NOMO-1 (cell line): ENCODE data around the gene KANSL3.
"Not testable (repeated sequence)": the region's sequence is repeated elsewhere in the genome, so short reads cannot be mapped to it uniquely, and the experiment has no call there.

Experiments
- DNase-seq, 2 experiments: peaks; one replicate each; lab custom pipeline; 2025; ENCODE audit not compliant: unreplicated experiment in 2 of 2; lab: John Stamatoyannopoulos, UW

KANSL3 gene

GRCh38 chr2:96655526-96655925 lies 17.4 kb upstream of the KANSL3 start:
- DNase-seq, result peak; percentile 13 to 47

DNA sequence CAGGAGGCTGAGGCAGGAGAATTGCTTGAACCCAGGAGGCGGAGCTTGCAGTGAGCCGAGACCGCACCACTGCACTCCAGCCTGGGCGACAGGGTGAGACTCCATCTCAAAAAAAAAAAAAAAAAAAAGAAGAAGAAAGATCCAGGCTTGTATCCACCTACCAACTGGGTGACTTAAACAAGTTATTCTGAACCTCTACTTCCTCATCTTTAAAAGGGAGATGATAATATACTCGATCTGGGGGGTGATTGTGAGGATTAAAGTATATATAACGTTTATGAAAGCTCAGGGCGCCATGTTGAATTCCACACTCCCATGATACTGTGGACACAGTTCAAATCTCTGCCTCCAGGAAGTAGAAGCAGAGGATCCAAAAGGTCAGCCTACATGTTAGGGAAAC lies 16.7 kb upstream of the KANSL3 start:
- DNase-seq, result not testable (repeated sequence)

DNA sequence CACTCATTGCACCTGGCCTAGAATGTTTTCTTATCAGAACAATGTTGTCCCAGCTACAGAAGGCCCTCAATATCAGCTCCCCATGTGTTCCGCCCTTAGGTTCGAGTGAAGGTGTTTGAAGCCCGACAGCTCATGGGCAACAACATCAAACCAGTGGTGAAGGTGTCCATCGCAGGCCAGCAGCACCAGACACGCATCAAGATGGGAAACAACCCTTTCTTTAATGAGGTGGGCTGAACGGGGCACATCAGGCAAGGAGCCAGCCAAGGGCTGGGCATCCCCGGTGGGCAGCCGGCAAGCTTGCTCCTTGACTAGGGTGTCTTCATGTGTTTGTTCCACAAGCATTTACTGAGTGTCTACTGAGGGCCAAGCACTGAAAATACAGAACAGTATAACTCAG lies 13.7 kb upstream of the KANSL3 start:
- no peak for DNase-seq

- DNase-seq, result no peak
Observed at GRCh38 chr2:96649342-96649741, 11.2 kb upstream of the KANSL3 start.

GRCh38 chr2:96648306-96648930 lies 10.3 kb upstream of the KANSL3 start:
- DNase-seq, result no peak

DNA sequence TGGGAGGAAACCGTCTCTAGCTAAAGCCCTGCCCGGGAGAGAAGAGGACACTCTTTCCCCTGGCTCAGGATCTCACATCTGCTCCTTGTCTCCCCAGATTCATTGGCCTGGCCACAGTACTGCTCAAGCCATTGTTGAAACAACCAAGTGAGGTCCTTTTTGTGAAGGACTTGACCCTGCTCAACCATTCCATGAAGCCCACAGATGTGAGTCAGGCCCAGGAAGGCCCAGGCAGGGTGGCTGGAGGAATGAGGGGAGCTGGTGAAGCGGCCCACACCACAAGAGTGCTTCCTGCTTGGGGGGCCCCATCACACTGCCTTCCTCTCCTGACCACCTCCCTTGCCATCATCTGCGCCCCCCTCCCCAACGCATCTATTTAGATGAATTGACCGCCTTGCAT lies 9.6 kb upstream of the KANSL3 start:
- no peak for DNase-seq

- no peak for DNase-seq
Observed at GRCh38 chr2:96642564-96643360, 4.7 kb upstream of the KANSL3 start, which contains the start of gene FER1L5. Gene FER1L5 (plus strand): TSS chr2:96642764. CDS start chr2:96642837, 73 bp downstream.

- peak; percentile 79 to 85 for DNase-seq
Observed at GRCh38 chr2:96637385-96638143, 548 bp downstream of the KANSL3 start.

GRCh38 chr2:96636551-96637171 lies 1.5 kb downstream of the KANSL3 start:
- DNase-seq, result no peak

- no peak for DNase-seq
Observed at GRCh38 chr2:96633641-96634040, 4.5 kb downstream of the KANSL3 start.

DNA sequence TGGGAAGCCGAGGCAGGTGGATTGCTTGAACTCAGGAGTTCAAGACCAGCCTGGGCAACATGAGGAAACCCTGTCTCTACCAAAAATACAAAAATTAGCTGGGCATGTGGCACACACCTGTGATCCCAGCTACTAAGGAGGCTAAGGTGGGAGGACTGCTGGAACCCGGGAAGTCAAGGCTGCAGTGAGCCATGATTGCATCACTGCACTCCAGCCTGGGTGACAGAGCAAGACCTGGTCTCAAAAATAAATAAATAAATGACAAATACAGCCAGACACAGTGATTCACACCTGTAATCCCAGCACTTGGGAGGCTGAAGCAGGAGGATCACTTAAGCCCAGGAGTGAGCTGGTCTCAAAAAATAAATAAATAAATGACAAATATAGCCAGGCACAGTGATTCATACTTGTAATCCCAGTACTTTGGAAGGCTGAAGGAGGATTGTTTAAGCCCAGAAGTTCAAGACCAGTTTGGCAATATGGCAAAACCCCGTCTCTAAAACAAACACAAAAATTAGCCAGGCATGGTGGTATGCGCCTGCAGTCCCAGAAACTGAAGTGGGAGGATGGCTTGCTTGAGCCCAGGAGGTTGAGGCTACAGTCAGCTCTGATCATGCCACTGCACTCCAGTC lies 6.2 kb downstream of the KANSL3 start:
- DNase-seq, result no peak

DNA sequence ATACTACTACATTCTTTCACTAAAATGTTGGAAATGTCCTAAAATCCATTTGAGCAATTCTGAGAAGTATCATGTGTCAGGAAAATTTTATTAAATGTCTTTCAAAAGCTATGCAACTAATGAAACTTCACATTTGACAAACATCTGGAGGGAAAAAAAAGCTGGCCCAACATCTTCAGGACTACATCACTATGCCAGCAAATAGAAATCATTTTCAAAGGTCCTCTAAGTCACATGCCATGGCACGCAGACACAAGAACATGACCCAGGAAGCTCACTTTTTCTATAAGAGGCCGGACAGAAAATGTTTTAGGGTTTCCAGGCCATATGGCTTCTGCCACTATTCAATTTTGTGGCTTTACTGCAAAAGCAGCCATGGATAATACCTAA lies 11.6 kb downstream of the KANSL3 start:
- DNase-seq, result no peak

DNA sequence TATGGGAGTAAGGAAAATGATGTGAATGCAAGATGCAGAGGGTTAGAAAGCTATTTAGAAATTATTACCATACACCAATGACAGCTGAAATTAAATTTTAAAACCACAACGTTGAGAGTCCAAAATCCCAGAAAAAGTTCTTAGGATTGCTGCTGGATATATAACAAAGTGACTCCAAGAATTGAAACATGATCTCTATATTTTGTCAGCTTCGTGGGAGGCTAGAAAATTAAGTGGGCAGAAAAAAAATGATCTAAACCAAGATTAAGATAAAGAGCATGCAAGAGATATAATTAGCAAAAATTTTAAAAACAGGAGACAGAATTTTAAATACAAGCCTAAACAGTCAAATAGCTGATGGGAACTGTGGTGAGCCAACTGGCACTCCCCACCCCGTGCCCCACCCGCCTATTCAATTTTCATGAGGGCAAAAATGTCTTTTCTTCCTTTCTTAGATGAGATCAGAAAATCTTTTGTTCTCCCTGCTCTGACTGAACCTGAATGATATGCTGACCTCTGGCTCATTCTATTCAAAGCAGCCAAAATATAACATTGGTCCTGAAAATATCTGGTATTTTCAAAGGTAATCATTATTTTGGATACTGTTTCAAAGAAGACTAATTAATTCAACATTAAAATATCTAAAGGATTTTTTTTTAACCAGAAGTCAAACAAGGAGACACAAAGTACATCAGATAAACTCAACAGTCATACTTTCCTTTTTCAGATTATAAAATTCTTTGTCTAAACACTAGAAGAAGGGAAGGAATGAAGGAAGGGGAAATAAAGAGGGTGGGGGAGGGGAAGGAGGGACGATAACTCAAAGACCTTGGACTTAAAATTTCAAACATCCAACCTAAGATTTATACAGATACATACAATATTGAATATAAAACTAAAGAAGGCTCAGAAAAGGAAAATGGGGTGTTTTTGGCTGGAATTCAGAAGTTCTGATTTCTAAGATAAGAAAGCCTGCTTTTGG lies 12.2 kb downstream of the KANSL3 start:
- no peak for DNase-seq

- no peak for DNase-seq
Observed at GRCh38 chr2:96623116-96623515, 15.0 kb downstream of the KANSL3 start.

GRCh38 chr2:96622544-96622943 lies 15.6 kb downstream of the KANSL3 start:
- DNase-seq, result no peak

DNA sequence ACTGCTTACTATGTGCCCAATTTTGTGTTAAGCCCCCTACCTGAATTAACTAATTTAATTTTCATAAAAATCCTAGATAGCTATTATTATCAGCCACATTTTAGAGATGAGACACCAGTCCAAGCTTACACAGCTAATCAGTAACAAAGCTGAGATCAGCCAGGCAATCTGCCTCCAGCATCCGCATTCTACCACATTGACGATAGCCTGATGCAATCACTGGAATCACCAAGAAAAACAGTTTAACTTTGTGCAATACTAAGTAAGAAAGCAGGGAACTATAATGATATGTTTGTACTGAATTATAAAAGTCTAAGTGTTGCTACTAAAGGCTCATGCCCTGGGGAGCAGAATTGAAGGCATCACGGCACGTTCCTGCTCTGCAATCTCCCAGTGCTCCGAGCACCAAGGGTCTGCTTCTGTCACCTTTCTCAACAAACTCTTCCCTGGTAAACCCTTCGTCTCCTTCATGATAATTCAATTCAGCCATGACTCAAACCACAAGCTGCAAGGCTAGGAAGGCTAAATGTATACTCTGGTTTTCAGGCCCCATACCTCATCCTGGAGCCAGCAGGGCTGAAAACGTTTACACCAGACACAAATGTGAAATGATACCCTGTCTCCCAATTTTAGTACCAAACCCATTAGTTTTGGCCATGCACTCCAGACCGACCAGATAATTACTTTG lies 19.4 kb downstream of the KANSL3 start:
- DNase-seq, result no peak

DNA sequence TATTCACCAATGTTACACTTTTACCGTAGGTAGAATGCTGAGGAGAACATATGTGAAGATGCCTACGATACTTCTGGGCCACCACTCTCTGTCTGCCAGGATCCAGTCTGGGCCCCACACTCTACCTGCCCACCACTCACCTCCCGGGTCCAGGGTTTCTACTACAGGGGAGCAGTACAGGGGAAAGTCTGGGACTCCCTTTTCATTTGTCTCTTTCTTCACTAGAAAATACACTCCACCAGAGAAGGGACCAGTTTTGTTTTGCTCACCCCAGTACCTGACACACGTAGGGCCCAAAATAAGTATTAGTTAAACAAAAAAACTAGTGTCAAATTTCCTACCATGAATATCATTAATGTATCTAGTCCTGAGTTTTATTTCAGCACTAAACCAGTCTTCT lies 21.1 kb downstream of the KANSL3 start:
- no peak for DNase-seq

DNA sequence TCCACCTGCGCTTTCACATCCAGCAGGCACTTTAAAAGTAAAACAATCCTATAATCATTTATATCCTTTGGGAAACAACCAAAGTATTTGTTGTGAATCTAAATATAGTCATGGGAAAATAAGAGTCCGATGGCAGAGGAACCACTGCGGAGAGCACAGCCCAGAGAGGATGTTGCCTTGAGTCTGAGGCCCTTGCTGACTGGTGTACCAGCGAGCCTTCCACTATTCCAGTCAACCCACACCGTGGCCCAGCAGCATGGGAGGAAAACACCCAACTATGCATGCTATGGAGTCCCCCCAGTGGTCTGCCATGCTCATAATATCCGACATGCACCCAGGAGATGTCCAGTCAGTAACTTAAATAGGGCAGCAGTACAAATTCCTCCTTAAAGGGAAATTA lies 21.6 kb downstream of the KANSL3 start:
- no peak for DNase-seq

GRCh38 chr2:96616128-96616527 lies 22.0 kb downstream of the KANSL3 start:
- DNase-seq, result no peak
